Measurements from ENCODE around the gene MICU2. TPM values are rescaled to one million over a fixed set of nuclear protein-coding genes. Genes with fewer than 3 reads are reported as not detected.

Gene MICU2
- polyA plus RNA-seq, 5 donors: 74.6 to 93.8 (median 78.8) TPM

Other genes starting within 250 kb of the MICU2 start
- gene ZDHHC20, start 144.9 kb downstream of the MICU2 start, polyA plus RNA-seq (ENCODE audit: insufficient read depth in 1 of 5, insufficient read length in 5 of 5, low replicate concordance in 1 of 5): 100 to 1,000 TPM in 4 of 5 donors, 10 to 100 TPM in 1; 67.1 to 139 (median 111) TPM
- gene FGF9, start 66.9 kb upstream of the MICU2 start, polyA plus RNA-seq (ENCODE audit: insufficient read depth in 1 of 5, insufficient read length in 5 of 5, low replicate concordance in 1 of 5): 10 to 100 TPM; 14.1 to 34.5 (median 21.8) TPM